Transverse colon (tissue), 3 donors: ENCODE data around the gene PACS1.

Source experiments
- EP300 ChIP-seq: sonication (generic); formaldehyde crosslinking; IDR thresholded peaks from one replicate; pipeline ENCODE4 v1.6.1; 2017; ENCODE audit warnings: antibody characterized with exemption, low read depth
- POLR2A ChIP-seq: fragments of 450-650 bp; IDR thresholded peaks from one replicate; pipeline ENCODE4 v1.6.1; 2016; ENCODE audit warnings: antibody characterized with exemption, mild to moderate bottlenecking, moderate library complexity
- TF ChIP-seq, protein P1 (sequence below), 5 experiments: fragments of 200-600 bp in 3 of 5; fragments of 450-650 bp in 2 of 5; sonication (generic) in 3 of 5; IDR thresholded peaks; 1 replicate in 2 of 5; 2 replicates in 3 of 5; pipeline ENCODE4 v1.5.1; 2016 to 2017; ENCODE audit warnings: antibody characterized with exemption in 5 of 5, inconsistent platforms in 3 of 5, mild to moderate bottlenecking in 2 of 5, moderate library complexity in 1 of 5

DNA sequence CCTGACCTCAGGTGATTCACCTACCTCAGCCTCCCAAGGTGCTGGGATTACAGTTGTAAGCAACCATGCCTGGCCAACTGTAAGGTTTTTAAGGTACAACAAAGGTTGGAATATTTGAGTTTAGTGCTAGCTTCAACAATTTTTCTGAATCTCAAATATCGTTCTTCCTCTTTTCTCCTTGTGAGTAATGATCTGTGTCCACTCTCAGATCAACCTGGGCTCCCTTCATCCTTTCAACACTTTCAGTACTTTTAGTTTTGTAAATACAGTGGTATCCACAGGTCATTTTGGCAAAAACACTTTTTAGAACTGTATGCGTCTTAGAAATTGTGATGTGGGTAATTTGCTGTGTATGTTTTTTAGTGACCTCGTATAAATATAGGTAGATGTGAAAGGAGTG, 7.9 kb downstream of the PACS1 start:
- TF ChIP-seq POLR2A, result no peak
- TF ChIP-seq, protein P1, sequence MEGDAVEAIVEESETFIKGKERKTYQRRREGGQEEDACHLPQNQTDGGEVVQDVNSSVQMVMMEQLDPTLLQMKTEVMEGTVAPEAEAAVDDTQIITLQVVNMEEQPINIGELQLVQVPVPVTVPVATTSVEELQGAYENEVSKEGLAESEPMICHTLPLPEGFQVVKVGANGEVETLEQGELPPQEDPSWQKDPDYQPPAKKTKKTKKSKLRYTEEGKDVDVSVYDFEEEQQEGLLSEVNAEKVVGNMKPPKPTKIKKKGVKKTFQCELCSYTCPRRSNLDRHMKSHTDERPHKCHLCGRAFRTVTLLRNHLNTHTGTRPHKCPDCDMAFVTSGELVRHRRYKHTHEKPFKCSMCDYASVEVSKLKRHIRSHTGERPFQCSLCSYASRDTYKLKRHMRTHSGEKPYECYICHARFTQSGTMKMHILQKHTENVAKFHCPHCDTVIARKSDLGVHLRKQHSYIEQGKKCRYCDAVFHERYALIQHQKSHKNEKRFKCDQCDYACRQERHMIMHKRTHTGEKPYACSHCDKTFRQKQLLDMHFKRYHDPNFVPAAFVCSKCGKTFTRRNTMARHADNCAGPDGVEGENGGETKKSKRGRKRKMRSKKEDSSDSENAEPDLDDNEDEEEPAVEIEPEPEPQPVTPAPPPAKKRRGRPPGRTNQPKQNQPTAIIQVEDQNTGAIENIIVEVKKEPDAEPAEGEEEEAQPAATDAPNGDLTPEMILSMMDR (IDR thresholded peaks at IDR 0.05), result no peak
- no peak for TF ChIP-seq EP300
